Measurements from ENCODE around the gene KHNYN.

DNA sequence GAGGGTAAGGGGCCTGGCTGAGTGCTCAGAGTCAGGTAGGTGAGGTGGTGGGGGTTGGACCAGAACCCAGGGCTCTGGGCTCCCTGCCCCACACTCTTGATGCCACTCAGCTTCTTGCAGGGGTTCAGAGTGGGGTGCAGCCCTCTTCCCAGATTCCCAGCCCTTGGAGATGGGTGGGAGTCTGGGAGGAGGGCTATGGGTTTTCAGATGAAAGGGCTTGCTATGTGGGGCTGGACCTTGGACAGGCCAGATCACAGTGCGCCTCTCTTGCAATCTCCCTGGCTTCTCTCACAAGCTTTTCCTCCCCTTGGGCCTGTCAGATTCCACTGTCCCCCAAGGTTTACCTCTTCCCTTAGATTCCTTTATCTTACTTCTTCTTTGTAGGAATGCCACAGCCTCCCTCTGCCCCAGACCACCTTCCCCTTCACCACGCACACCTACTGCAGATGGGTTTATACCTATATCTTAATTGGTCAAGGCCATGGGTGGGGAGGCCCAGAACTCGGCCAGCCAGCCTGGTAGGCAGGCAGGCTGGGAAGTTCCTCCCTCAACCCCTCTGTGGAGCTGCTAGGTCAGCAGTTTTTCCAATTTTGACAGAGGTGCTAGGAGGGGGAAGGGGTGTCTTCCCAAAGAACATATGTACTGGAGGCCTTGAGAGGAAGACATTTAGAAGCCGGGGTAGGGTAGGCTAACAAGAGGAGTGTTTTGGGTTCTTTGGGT lies 29.6 kb upstream of the KHNYN start:
- TF ChIP-seq, protein P1, sequence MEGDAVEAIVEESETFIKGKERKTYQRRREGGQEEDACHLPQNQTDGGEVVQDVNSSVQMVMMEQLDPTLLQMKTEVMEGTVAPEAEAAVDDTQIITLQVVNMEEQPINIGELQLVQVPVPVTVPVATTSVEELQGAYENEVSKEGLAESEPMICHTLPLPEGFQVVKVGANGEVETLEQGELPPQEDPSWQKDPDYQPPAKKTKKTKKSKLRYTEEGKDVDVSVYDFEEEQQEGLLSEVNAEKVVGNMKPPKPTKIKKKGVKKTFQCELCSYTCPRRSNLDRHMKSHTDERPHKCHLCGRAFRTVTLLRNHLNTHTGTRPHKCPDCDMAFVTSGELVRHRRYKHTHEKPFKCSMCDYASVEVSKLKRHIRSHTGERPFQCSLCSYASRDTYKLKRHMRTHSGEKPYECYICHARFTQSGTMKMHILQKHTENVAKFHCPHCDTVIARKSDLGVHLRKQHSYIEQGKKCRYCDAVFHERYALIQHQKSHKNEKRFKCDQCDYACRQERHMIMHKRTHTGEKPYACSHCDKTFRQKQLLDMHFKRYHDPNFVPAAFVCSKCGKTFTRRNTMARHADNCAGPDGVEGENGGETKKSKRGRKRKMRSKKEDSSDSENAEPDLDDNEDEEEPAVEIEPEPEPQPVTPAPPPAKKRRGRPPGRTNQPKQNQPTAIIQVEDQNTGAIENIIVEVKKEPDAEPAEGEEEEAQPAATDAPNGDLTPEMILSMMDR (conservative IDR thresholded peaks at IDR 0.05) = no peak
- no peak for TF ChIP-seq ZFX (IDR thresholded peaks at IDR 0.05)

Measured in C4-2B (cell line).